ENCODE data around the gene RBM33.
"Not testable (repeated sequence)": the region's sequence is repeated elsewhere in the genome, so short reads cannot be mapped to it uniquely, and the experiment has no call there.

Gene RBM33

GRCh38 chr7:155809332-155809946 is 165.0 kb downstream of the RBM33 start:
- no peak for DNase-seq

GRCh38 chr7:155809947-155810769 is 165.7 kb downstream of the RBM33 start:
- no peak for DNase-seq

- DNase-seq, result no peak
Measured at GRCh38 chr7:155810770-155811559, 166.5 kb downstream of the RBM33 start.

- no peak for DNase-seq
Measured at GRCh38 chr7:155811560-155811894, 167.1 kb downstream of the RBM33 start.

- no peak for DNase-seq
Measured at GRCh38 chr7:155811895-155812761, 167.7 kb downstream of the RBM33 start, which contains the start of gene SHH. TSS of gene SHH (minus strand) at chr7:155812463. CDS start at chr7:155812122, 341 bp downstream.

- no peak for DNase-seq
Measured at GRCh38 chr7:155813125-155813524, 168.7 kb downstream of the RBM33 start.

GRCh38 chr7:155813546-155814315 is 169.3 kb downstream of the RBM33 start:
- no peak for DNase-seq

- DNase-seq, result no peak
Measured at GRCh38 chr7:155814316-155815276, 170.1 kb downstream of the RBM33 start.

GRCh38 chr7:155815332-155816191 is 171.1 kb downstream of the RBM33 start:
- peak in 5 of 14 donors; percentile 0 to 48 (median 7) for DNase-seq

GRCh38 chr7:155816192-155816508 is 171.7 kb downstream of the RBM33 start:
- DNase-seq, result no peak

- no peak for DNase-seq
Measured at GRCh38 chr7:155816996-155817395, 172.5 kb downstream of the RBM33 start.

- not testable (repeated sequence) for DNase-seq
Measured at GRCh38 chr7:155817515-155817914, 173.1 kb downstream of the RBM33 start.

- no peak for DNase-seq
Measured at GRCh38 chr7:155818154-155818819, 173.8 kb downstream of the RBM33 start.

- no peak for DNase-seq
Measured at GRCh38 chr7:155818820-155819168, 174.3 kb downstream of the RBM33 start.

- DNase-seq, result no peak
Measured at GRCh38 chr7:155819186-155819585, 174.7 kb downstream of the RBM33 start.

GRCh38 chr7:155820246-155820645 is 175.8 kb downstream of the RBM33 start:
- DNase-seq, result no peak

- no peak for DNase-seq
Measured at GRCh38 chr7:155820788-155821187, 176.3 kb downstream of the RBM33 start.

GRCh38 chr7:155821851-155822250 is 177.4 kb downstream of the RBM33 start:
- no peak for DNase-seq
